HG03025 (cell line): Measurements from ENCODE around the gene RAD51B.
"Not testable (repeated sequence)": the region's sequence is repeated elsewhere in the genome, so short reads cannot be mapped to it uniquely, and the experiment has no call there.

Experiments used
- ATAC-seq: cut with Tn5 transposase; IDR thresholded peaks from one replicate; pipeline ENCODE4 v1.9.1; 2021; ENCODE audit warnings: mild to moderate bottlenecking, moderate library complexity; ENCODE audit not compliant: unreplicated experiment, low FRiP score

Gene RAD51B

DNA sequence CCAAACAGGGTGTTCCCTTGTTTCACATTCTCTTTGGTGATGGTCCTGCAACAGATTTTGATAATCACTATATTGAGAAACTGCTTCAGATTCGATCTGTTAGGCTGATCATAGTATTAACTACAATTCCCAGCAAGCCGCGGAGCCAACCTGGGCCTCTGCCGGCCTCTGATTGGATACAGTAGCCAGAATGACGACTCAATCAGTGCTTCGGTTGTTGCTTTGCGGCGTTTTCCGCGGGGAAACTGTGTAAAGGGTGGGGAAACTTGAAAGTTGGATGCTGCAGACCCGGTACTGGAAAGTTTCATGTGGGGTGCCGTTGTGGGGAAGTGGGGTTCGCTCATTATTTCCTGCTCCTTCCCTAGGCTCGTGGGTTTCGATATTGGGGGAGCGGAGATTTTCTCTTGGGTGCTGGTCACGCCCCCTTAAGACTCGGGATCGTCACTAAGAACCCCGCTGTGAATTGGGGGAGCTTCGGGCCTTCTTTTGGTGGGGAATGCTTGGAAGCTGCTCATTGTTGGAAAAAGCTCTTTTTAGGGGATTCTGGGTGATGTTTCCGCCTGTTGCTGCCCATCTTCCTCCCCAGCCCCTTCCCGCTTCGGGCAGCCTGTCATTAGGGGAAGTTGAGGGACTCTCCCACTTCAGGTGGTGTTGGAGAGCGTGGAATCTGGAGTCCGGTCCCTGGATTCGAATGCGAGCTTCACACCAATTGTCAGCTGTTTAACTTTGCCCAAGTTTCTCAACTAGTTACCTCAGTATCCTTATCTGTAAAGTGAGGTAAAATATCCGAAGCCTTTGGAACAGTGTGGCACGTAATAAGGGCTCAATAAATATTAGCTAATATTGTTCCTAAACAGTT lies at the start of gene RAD51B:
Gene RAD51B, plus strand, starts transcription at position 217 of the 859 bp plus-strand sequence.
- peak; percentile 46 for ATAC-seq

DNA sequence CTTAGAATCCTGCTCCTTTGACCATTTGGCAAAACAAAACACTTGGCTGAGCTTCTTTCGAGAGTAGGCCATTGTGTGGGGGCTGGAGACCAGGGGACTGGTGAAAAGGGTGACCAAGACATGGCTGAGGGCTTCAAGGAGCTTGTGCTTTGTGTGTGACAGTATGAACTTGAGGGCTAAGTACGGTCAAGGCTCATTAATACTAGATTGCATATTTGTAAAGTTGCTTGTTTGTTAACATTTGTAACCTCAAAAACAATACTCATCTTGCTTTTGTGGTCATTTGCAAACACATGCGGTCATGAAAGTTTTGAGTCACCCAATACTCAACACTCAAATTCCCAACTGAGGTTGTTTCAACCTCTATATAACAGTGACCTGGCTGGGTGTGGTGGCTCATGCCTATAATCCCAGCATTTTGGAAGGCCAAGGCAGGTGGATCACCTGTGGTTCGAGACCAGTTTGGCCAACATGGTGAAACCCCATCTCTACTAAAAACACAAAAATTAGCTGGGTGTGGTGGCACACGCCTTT lies 45.7 kb upstream of the RAD51B start:
- no peak for ATAC-seq

DNA sequence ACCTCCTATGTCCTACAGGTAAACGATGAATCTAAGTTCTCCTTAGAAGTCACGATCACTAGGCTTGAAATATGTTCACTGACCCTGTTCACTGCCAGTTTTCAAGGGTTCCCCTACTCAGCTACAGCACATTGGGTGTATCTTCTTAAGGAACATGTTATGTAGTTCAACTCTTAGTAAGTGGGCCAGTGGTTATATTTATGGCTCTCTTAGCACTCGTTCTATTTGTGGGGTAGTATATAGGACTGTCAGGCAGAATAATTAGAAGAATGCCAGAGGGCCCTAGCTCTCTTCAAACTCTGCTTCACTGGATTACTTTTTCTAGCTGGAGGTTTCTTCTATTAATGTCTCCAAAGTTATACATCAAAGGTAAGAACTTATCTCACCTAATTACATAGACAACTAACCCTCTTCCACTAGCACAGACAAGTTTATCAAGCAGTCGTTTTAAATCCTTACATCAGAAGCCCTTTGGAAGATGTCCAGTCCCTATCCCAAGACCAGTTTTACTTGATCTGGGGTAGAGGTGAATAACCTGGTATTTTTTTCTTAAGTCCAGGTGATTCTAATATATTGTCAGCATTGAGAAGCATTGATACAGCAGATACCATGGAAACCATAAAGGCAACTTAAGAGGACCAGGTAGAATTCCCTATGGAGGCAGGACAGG lies 42.8 kb upstream of the RAD51B start:
- no peak for ATAC-seq

- ATAC-seq, result no peak
Measured at GRCh38 chr14:67778792-67779191, 40.8 kb upstream of the RAD51B start.

GRCh38 chr14:67782090-67782489 lies 37.5 kb upstream of the RAD51B start:
- no peak for ATAC-seq

DNA sequence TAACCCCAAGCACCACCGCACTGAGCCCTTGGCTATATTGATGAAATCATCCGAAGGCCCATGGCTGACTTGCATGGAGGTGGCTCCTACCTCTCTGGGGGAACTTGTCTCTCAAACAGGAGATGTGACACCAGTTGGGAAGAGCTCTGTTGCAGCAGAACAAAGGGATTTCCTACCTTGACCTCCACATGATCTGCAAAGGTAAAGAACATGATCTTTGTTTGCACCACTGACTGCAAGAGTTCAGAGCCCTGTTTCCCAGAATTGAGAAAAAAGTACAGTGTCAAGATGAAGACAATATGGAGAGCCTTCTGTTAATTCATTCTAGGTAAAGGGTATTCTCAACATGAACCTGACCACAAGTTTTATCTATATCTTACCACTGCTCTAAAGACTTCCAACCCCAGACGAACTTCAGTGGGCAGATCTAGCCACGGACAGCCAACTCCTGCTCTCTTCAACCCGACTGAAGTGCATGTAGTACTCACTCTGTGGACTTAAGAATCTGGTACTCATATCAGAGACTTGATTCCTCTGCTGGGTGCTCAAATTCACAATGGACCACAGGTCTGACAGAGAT lies 35.2 kb upstream of the RAD51B start:
- ATAC-seq, result no peak

DNA sequence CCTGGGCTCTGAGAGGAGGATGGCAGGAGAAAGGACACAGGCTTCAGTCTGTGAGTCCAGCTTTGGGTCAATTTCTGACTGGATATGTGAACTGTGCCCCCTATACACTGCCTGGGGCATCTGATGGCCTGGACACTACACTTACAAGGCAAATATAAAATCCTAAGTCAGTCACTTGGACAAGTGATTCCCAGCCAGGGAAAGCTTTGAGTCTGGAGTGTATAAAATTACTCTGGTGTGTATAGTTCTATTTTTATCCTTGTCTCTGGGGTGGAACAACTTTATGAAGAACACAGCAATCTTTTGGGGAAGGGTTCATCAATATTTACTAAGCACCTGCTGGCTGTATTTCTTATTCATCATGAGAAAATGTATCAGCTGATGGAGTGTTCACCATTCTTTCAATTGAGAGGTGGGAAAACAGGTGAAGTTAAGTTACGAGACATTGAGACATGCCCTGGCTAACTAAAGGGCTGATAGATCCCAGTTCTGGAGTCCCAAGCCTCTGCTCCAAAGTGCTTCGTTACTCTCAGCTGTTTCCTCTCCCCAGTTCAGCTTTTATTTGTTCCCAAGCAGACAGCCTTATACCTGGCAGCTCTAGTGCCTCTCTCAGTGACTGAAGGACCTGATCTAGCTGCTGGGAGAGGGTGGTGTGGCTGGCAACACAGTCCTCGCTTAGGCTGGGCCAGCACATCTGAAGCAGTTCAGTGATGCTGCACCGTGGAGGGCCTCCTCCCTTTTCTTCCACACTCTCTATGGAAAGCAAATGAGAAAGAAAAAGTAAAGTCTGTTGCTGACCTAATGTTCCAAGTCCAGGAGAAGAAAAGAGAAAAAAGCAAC lies 34.1 kb upstream of the RAD51B start:
- ATAC-seq, result no peak

- no peak for ATAC-seq
Measured at GRCh38 chr14:67787673-67788072, 31.9 kb upstream of the RAD51B start.

GRCh38 chr14:67798731-67799130 lies 20.8 kb upstream of the RAD51B start:
- no peak for ATAC-seq

DNA sequence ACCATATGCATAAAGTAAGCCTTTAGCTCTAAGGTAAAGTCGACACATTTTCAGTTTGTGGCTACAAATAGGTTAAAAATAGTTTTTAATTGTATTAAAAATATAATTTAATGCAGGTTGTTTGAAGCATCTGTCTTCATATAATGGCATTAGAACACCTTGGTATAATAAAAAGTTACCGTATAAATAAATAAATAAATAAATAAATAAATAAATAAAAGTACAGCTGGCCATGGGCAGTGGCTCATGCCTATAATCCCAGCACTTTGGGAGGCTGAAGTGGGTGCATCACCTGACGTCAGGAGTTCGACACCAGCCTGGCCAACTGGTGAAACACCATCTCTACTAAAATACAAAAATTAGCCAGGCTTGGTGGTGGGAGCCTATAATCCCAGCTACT lies 18.8 kb upstream of the RAD51B start:
- ATAC-seq, result no peak

- ATAC-seq, result no peak
Measured at GRCh38 chr14:67806246-67806645, 13.3 kb upstream of the RAD51B start.

GRCh38 chr14:67814821-67815220 lies 4.8 kb upstream of the RAD51B start:
- no peak for ATAC-seq

DNA sequence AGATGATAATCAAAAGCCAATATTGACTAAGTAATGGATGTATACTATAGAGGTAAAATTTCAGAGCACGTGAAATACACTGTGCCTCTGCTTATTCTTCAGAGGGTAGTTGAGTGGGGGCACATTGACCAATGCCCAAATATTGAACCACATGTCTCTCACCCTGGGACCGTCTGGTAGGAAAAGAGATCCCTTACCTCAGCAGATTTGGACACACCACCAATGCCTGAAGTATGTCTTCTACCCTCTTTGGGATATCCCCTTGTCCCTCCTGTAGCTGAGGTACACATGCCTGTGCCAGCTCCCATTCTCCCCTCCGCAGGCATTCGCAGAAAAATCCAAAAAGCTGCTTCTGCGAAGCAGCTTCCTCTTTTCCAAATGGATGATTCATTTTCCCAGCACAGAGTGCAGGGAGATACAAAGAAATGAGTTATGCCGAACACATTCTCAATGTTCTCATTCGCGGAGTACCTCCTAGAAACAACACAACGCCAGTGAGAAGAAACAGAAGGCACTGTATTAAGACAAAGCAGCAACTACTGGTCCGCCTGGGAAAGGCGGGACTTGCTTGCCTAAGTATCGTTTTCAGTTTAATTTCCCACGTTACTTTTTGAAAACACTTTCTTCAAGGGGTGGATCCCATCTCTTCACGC lies 3.9 kb upstream of the RAD51B start:
- ATAC-seq, result no peak

DNA sequence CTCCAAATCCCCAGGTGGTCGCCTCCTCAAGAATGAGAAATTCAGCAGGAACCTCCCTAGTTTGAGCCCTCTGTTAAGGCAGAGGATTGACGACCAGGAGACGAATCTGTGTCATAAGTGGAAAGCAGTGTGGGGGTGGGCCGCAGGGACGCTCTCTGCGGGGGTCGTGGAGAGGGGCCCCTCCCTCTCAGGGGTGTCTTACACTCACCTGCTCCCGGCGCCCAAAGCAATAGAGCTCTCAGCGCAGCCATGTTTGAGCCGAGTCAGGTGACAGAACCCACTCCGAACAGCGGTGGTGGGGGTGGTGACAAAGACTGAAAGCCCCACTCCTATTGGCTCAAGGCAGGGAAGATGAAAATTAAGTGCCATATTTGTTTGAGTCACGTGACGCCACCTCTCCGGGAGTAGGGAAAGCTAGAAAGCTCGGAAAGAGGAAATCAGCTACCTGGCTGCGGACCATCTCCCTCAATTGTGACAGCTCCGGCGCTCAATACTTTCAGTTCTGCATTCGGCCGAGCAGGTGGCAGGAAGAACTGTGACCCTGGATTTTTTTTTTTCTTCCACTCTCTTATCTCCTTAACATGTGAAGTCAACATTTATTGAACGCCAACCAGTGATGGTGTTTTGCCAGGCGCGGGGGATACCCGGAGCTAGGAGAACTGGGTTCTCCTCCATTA lies 3.1 kb upstream of the RAD51B start, which contains the start of gene ZFYVE26:
Gene ZFYVE26, minus strand, starts transcription at position 265 of the 677 bp plus-strand sequence. CDS start 627 bp downstream, outside the sequence.
- ATAC-seq, result peak; percentile 89

- ATAC-seq, result no peak
Measured at GRCh38 chr14:67817750-67818438, 1.7 kb upstream of the RAD51B start.

DNA sequence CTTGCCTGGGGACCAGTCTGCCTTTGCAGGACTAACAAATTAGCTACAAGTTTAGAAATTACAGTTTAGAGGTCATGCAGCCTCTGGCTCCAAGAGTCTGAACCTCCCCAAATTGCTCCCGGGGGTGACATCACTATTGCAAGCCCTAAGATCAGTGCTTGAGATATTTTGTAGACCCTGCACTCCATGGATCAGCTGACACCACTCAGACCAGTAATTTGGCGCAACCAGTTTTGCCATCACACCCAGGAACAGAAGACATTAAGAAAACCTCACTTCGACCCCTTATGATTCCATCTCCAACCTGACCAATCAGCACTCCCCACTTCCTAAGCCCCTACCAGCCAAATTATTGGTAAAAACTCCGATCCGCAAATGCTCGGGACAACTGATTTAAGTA lies 1.1 kb upstream of the RAD51B start:
- not testable (repeated sequence) for ATAC-seq

DNA sequence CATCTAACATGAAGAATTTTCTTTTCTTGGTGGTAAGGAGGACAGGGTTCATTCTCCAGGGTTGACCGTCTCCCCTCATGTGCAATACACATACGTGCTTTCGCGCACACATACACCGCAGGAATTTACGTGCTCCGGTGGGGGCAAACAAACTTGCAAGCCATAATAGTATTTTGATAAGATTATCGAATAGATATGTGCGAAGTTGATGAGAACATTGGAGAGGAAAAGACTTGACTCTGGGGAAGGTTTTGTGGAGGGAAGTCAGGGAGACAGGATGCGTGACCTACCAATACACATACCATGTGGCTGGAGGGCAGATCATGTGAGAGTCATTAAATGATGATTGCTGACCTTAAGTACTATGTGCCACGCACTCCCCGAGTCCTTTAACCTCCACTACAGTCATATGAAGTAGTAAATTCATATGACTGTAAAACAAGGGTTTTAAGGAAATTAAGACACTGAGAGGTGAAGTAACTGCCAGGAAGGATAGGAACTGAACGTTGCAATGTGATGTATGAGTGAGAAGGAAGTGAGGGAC lies 921 bp downstream of the RAD51B start:
- no peak for ATAC-seq

- ATAC-seq, result no peak
Measured at GRCh38 chr14:67821121-67821520, 1.5 kb downstream of the RAD51B start.
